RWPE2 (cell line): ENCODE measurements around the gene CFDP1.
A peak's percentile ranks its signal among the peaks of the same experiment; 100 is the strongest.

ENCODE experiments used
- ATAC-seq: fragments of 200-7000 bp; cut with Tn5 transposase; 3 replicates; pipeline ENCODE4 v1.9.1; 2021; ENCODE audit warnings: low read depth
- DNase-seq: peaks from one replicate; pipeline ENCODE4 v3.0.0-alpha.2; 2020; ENCODE audit warnings: low spot score
- H3K27ac ChIP-seq: fragments of 450-650 bp; 2 replicates; pipeline ENCODE4 v1.5.1; 2017; ENCODE audit warnings: mild to moderate bottlenecking; ENCODE audit not compliant: poor library complexity, severe bottlenecking
- H3K27me3 ChIP-seq: fragments of 250-450 bp; sonication (Bioruptor Pico); 2 replicates; pipeline ENCODE4 v1.5.1; 2021; ENCODE audit warnings: mild to moderate bottlenecking, moderate library complexity; ENCODE audit not compliant: insufficient read depth, poor library complexity, severe bottlenecking
- H3K36me3 ChIP-seq: fragments of 250-450 bp; sonication (Bioruptor Pico); 2 replicates; pipeline ENCODE4 v1.5.1; 2020; ENCODE audit warnings: low read depth, mild to moderate bottlenecking, moderate library complexity
- H3K4me1 ChIP-seq: fragments of 250-450 bp; sonication (Bioruptor Pico); 2 replicates; pipeline ENCODE4 v1.5.1; 2021; ENCODE audit warnings: mild to moderate bottlenecking, moderate library complexity; ENCODE audit not compliant: insufficient read depth, poor library complexity, severe bottlenecking
- H3K4me3 ChIP-seq: fragments of 250-450 bp; sonication (Bioruptor Pico); 2 replicates; pipeline ENCODE4 v1.5.1; 2021; ENCODE audit warnings: mild to moderate bottlenecking, moderate library complexity; ENCODE audit not compliant: severe bottlenecking
- H3K9me3 ChIP-seq: fragments of 250-450 bp; sonication (Bioruptor Pico); 2 replicates; pipeline ENCODE4 v1.5.1; 2021; ENCODE audit warnings: mild to moderate bottlenecking, moderate library complexity; ENCODE audit not compliant: severe bottlenecking
- CTCF ChIP-seq: fragments of 450-650 bp; IDR thresholded peaks from one replicate; pipeline ENCODE4 v1.5.1; 2017; ENCODE audit warnings: mild to moderate bottlenecking, moderate library complexity; ENCODE audit not compliant: poor library complexity, severe bottlenecking

Gene CFDP1

GRCh38 chr16:75305364-75306098, 127.8 kb downstream of the CFDP1 start:
- Histone ChIP-seq H3K4me1 (peaks cover 33% of the 10 kb centered on the region), H3K27me3 (no peaks in the 10 kb centered on the region), H3K36me3 (peaks cover 29% of the 10 kb centered on the region), H3K9me3 (no peaks in the 10 kb centered on the region), H3K4me3 (no peak overlapping the region), H3K27ac (peak overlapping the region; percentile 100)
- TF ChIP-seq CTCF = peak; percentile 53
- DNase-seq (peak; percentile 98), ATAC-seq (peak; percentile 91)

- Histone ChIP-seq H3K4me3 (no peak overlapping the region), H3K36me3 (peaks cover 32% of the 10 kb centered on the region), H3K27ac (peak overlapping the region; percentile 100), H3K27me3 (no peaks in the 10 kb centered on the region), H3K9me3 (no peaks in the 10 kb centered on the region), H3K4me1 (peaks cover 33% of the 10 kb centered on the region)
- DNase-seq (no peak), ATAC-seq (0 out of 3 replicates have a peak, but pooled peaks have one; percentile 1)
- no peak for TF ChIP-seq CTCF
These were observed 128.6 kb downstream of the CFDP1 start for GRCh38 chr16:75304521-75305363.

GRCh38 chr16:75301804-75302203, 131.5 kb downstream of the CFDP1 start:
- H3K27me3 ChIP-seq = no peaks in the 10 kb centered on the region
- ATAC-seq (no peak), DNase-seq (no peak)
- peaks cover 24% of the 10 kb centered on the region for H3K4me1 ChIP-seq
- H3K36me3 ChIP-seq = peaks cover 45% of the 10 kb centered on the region
- no peak overlapping the region for H3K27ac ChIP-seq
- TF ChIP-seq CTCF = no peak
- no peaks in the 10 kb centered on the region for H3K9me3 ChIP-seq
- no peak overlapping the region for H3K4me3 ChIP-seq

GRCh38 chr16:75298267-75298666, 135.0 kb downstream of the CFDP1 start:
- Histone ChIP-seq H3K27ac (no peak overlapping the region), H3K4me1 (no peaks in the 10 kb centered on the region), H3K27me3 (no peaks in the 10 kb centered on the region), H3K4me3 (no peak overlapping the region), H3K36me3 (peaks cover 46% of the 10 kb centered on the region), H3K9me3 (no peaks in the 10 kb centered on the region)
- DNase-seq (no peak), ATAC-seq (no peak)
- no peak for TF ChIP-seq CTCF
